ENCODE measurements around the gene STK33. TPM values are rescaled to one million over a fixed set of nuclear protein-coding genes. Genes with fewer than 3 reads are reported as not detected.

Gene STK33
- total and polyA plus RNA-seq, 2 experiments from 2014 or later = 18.0 to 21.5 TPM

GRCh38 chr11:8603696-8604077 lies 9.7 kb upstream of the STK33 start:
- no peaks in the 10 kb centered on the region for H3K36me3 ChIP-seq

GRCh38 chr11:8601376-8602133 lies 7.5 kb upstream of the STK33 start:
- Histone ChIP-seq H3K4me1 (ENCODE audit: low read depth) (no peaks in the 10 kb centered on the region), H3K27me3 (no peaks in the 10 kb centered on the region), H3K36me3 (no peaks in the 10 kb centered on the region), H3K4me3 (no peak overlapping the region), H3K27ac (no peak overlapping the region), H3K9me3 (ENCODE audit: low read depth) (no peaks in the 10 kb centered on the region)
- no peak for TF ChIP-seq CTCF (IDR thresholded peaks at IDR 0.05; ENCODE audit: low read depth, low read length)
- peak in 1 of 2 donors; percentile 29 for DNase-seq (ENCODE audit: low read depth in 1 of 2, low spot score in 1 of 2)

More at GRCh38 chr11:8603696-8604077, 9.7 kb upstream of the STK33 start:
- H3K27me3 ChIP-seq = no peaks in the 10 kb centered on the region
- no peak for DNase-seq (ENCODE audit: low read depth in 1 of 2, low spot score in 1 of 2)
- no peak for TF ChIP-seq CTCF (IDR thresholded peaks at IDR 0.05; ENCODE audit: low read depth, low read length)
- no peaks in the 10 kb centered on the region for H3K9me3 ChIP-seq (ENCODE audit: low read depth)
- H3K27ac ChIP-seq = no peak overlapping the region
- H3K4me3 ChIP-seq = no peak overlapping the region
- H3K4me1 ChIP-seq (ENCODE audit: low read depth) = no peaks in the 10 kb centered on the region

GRCh38 chr11:8598506-8598905 lies 4.5 kb upstream of the STK33 start:
- no peak for DNase-seq (ENCODE audit: low read depth in 1 of 2, low spot score in 1 of 2)
- Histone ChIP-seq H3K4me3 (no peak overlapping the region), H3K27me3 (no peaks in the 10 kb centered on the region), H3K9me3 (ENCODE audit: low read depth) (no peaks in the 10 kb centered on the region), H3K36me3 (no peaks in the 10 kb centered on the region), H3K27ac (no peak overlapping the region), H3K4me1 (ENCODE audit: low read depth) (peaks cover 4% of the 10 kb centered on the region)
- TF ChIP-seq CTCF (IDR thresholded peaks at IDR 0.05; ENCODE audit: low read depth, low read length) = no peak

- H3K27me3 ChIP-seq = no peaks in the 10 kb centered on the region
- no peak overlapping the region for H3K27ac ChIP-seq
- TF ChIP-seq CTCF (IDR thresholded peaks at IDR 0.05; ENCODE audit: low read depth, low read length) = no peak
- no peaks in the 10 kb centered on the region for H3K9me3 ChIP-seq (ENCODE audit: low read depth)
- H3K4me1 ChIP-seq (ENCODE audit: low read depth) = peaks cover 4% of the 10 kb centered on the region
- H3K36me3 ChIP-seq = no peaks in the 10 kb centered on the region
- DNase-seq (ENCODE audit: low read depth in 1 of 2, low spot score in 1 of 2) = peak in 1 of 2 donors; percentile 90
- no peak overlapping the region for H3K4me3 ChIP-seq
These were observed 3.2 kb upstream of the STK33 start for GRCh38 chr11:8597182-8597581.

- no peak overlapping the region for H3K4me3 ChIP-seq
These were observed 2.5 kb upstream of the STK33 start for GRCh38 chr11:8596504-8597046.

More at GRCh38 chr11:8596504-8597046, 2.5 kb upstream of the STK33 start:
- no peaks in the 10 kb centered on the region for H3K9me3 ChIP-seq (ENCODE audit: low read depth)
- H3K27ac ChIP-seq = no peak overlapping the region
- no peaks in the 10 kb centered on the region for H3K27me3 ChIP-seq
- peaks cover 4% of the 10 kb centered on the region for H3K4me1 ChIP-seq (ENCODE audit: low read depth)
- no peaks in the 10 kb centered on the region for H3K36me3 ChIP-seq
- no peak for DNase-seq (ENCODE audit: low read depth in 1 of 2, low spot score in 1 of 2)
- TF ChIP-seq CTCF (IDR thresholded peaks at IDR 0.05; ENCODE audit: low read depth, low read length) = no peak
